Measurements from ENCODE around the gene DPF1. TPM values are rescaled to one million over a fixed set of nuclear protein-coding genes. Genes with fewer than 3 reads are reported as not detected.
A peak's percentile ranks its signal among the peaks of the same experiment; 100 is the strongest.

DPF1 gene
- total RNA-seq, 1 donor from 2014 or later = 3.4 TPM

DNA sequence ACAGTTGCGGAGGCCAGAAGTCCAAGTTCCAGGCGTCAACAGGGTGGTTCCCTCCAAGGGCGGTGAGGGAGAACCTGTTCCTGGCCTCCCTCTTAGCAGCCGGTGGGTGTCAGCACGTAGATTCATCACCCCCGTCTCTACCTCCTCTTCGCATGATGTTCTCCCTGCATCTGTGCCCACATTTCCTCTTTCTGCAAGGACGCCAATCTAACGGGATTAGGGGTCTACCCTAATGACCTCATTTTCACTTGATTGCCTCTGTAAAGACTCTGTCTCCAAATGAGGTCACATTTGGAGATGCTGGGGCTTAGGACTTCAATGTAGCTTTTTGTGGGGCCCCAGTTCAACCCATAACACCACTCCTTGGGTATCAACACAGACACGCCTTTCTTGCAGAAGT lies 38.5 kb downstream of the DPF1 start:
- Histone ChIP-seq H2AFZ (replicated peaks) (no peak overlapping the region), H3K36me3 (no peaks in the 10 kb centered on the region), H3K27ac (no peak overlapping the region), H3K9ac (no peak overlapping the region), H4K20me1 (ENCODE audit: low read depth) (peaks cover 35% of the 10 kb centered on the region), H3F3A (ENCODE audit: low read depth) (peaks cover 22% of the 10 kb centered on the region), H3K4me3 (no peak overlapping the region), H3K27me3 (no peaks in the 10 kb centered on the region), H3K79me2 (ENCODE audit: low read depth) (no peaks in the 10 kb centered on the region), H3K4me1 (peaks cover 21% of the 10 kb centered on the region), H3K4me2 (no peak overlapping the region), H3K9me3 (ENCODE audit: low read depth) (no peaks in the 10 kb centered on the region)
- no peak for DNase-seq (ENCODE audit: low spot score)
- H3K27me3 Mint-ChIP-seq (ENCODE audit: insufficient read depth, low read depth) = peaks cover 6% of the 10 kb centered on the region
- peaks cover 5% of the 10 kb centered on the region for H3K9me3 Mint-ChIP-seq
- H3K4me1 Mint-ChIP-seq = peaks cover 40% of the 10 kb centered on the region
- peaks cover 14% of the 10 kb centered on the region for H3K36me3 Mint-ChIP-seq
- TF ChIP-seq EZH2phosphoT487 (IDR thresholded peaks at IDR 0.05) = no peak
- TF ChIP-seq, protein P1, sequence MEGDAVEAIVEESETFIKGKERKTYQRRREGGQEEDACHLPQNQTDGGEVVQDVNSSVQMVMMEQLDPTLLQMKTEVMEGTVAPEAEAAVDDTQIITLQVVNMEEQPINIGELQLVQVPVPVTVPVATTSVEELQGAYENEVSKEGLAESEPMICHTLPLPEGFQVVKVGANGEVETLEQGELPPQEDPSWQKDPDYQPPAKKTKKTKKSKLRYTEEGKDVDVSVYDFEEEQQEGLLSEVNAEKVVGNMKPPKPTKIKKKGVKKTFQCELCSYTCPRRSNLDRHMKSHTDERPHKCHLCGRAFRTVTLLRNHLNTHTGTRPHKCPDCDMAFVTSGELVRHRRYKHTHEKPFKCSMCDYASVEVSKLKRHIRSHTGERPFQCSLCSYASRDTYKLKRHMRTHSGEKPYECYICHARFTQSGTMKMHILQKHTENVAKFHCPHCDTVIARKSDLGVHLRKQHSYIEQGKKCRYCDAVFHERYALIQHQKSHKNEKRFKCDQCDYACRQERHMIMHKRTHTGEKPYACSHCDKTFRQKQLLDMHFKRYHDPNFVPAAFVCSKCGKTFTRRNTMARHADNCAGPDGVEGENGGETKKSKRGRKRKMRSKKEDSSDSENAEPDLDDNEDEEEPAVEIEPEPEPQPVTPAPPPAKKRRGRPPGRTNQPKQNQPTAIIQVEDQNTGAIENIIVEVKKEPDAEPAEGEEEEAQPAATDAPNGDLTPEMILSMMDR (IDR thresholded peaks at IDR 0.05) = no peak
- TF ChIP-seq EZH2 (IDR thresholded peaks at IDR 0.05) = no peak
- H3K4me3 Mint-ChIP-seq = peak overlapping the region; percentile 24
- no peak overlapping the region for H3K27ac Mint-ChIP-seq

DNA sequence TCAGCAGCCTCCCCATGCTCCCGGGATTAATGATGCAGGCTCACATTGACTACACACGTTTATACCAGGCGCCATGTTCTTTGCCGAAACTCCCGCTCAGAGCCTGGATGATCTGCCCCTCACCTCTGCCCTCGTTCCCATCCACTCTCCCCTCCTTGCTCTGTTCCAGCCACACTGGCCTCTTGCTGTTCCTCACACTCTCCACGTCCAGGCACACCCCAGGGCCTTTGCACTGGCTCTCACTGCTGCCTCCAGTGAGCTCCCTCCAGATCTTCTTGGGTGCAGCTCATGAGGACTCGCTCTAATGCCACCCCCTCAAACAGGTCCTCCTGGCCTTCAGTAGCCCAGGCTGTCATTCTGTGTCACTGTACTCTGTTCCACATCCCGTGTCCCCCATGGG lies 39.2 kb downstream of the DPF1 start:
- Mint-ChIP-seq H3K36me3 (peaks cover 14% of the 10 kb centered on the region), H3K4me3 (peak overlapping the region; percentile 33), H3K27ac (peak overlapping the region; percentile 72), H3K9me3 (peaks cover 7% of the 10 kb centered on the region), H3K4me1 (peaks cover 38% of the 10 kb centered on the region), H3K27me3 (ENCODE audit: insufficient read depth, low read depth) (peaks cover 6% of the 10 kb centered on the region)
- Histone ChIP-seq H4K20me1 (ENCODE audit: low read depth) (peaks cover 35% of the 10 kb centered on the region), H3K36me3 (no peaks in the 10 kb centered on the region), H3K9me3 (ENCODE audit: low read depth) (no peaks in the 10 kb centered on the region), H3K9ac (no peak overlapping the region), H3F3A (ENCODE audit: low read depth) (peaks cover 22% of the 10 kb centered on the region), H3K79me2 (ENCODE audit: low read depth) (no peaks in the 10 kb centered on the region), H3K4me1 (peaks cover 21% of the 10 kb centered on the region), H3K27me3 (no peaks in the 10 kb centered on the region), H3K4me3 (no peak overlapping the region), H2AFZ (replicated peaks) (no peak overlapping the region), H3K27ac (no peak overlapping the region), H3K4me2 (no peak overlapping the region)
- no peak for DNase-seq (ENCODE audit: low spot score)
- no peak for TF ChIP-seq EZH2phosphoT487 (IDR thresholded peaks at IDR 0.05)
- TF ChIP-seq EZH2 (IDR thresholded peaks at IDR 0.05) = no peak
- TF ChIP-seq, protein P1 (IDR thresholded peaks at IDR 0.05) = no peak

DNA sequence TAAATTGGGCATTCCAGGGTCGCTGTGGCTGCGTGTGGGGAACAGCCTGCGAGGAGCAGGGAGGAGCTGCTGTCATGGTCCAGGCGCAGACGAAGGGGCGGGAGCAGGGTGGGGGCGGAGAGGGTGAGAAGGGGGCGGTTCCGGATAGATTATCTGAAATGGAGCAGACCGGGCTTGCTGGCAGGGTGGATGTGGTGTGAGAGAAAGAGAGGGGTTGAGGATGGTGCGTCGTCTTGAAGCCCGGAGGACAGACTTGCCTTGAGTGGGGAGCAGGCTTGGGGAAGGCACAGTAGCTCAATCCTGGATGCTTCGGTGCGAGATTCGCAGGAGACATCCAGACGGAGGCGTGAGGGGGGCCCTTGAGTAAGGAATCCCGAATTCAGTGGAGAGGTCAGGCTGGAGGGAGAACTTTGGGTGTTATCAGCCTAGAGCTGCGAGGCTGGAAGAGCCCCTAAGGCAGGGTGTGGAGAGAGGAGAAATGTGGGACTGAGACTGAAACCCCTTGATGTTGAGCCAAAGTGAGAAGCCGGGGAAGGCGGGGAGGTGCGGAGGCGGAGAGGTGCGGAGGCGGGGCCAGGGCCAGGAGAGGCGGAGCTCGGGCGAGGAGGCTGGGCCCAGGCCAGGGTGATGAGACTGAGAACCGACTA lies 40.6 kb downstream of the DPF1 start:
- peaks cover 8% of the 10 kb centered on the region for H3K27me3 Mint-ChIP-seq (ENCODE audit: insufficient read depth, low read depth)
- Histone ChIP-seq H2AFZ (replicated peaks) (peak overlapping the region; percentile 39), H3K27ac (no peak overlapping the region), H3K36me3 (no peaks in the 10 kb centered on the region), H3K4me2 (peak overlapping the region; percentile 89), H3K4me1 (peaks cover 21% of the 10 kb centered on the region), H4K20me1 (ENCODE audit: low read depth) (peaks cover 35% of the 10 kb centered on the region), H3K9me3 (ENCODE audit: low read depth) (no peaks in the 10 kb centered on the region), H3K4me3 (peak overlapping the region; percentile 48), H3K9ac (no peak overlapping the region), H3K79me2 (ENCODE audit: low read depth) (no peaks in the 10 kb centered on the region), H3F3A (ENCODE audit: low read depth) (peaks cover 22% of the 10 kb centered on the region), H3K27me3 (no peaks in the 10 kb centered on the region)
- H3K36me3 Mint-ChIP-seq = peaks cover 20% of the 10 kb centered on the region
- TF ChIP-seq EZH2 (IDR thresholded peaks at IDR 0.05) (no peak), EZH2phosphoT487 (IDR thresholded peaks at IDR 0.05) (no peak)
- TF ChIP-seq, protein P1 (IDR thresholded peaks at IDR 0.05) = no peak
- DNase-seq (ENCODE audit: low spot score) = peak; percentile 86
- peaks cover 14% of the 10 kb centered on the region for H3K9me3 Mint-ChIP-seq
- no peak overlapping the region for H3K27ac Mint-ChIP-seq
- peaks cover 35% of the 10 kb centered on the region for H3K4me1 Mint-ChIP-seq
- H3K4me3 Mint-ChIP-seq = peak overlapping the region; percentile 80

All from neural progenitor cell (in vitro differentiated cells).